ENCODE measurements around the gene AREL1.

DNA sequence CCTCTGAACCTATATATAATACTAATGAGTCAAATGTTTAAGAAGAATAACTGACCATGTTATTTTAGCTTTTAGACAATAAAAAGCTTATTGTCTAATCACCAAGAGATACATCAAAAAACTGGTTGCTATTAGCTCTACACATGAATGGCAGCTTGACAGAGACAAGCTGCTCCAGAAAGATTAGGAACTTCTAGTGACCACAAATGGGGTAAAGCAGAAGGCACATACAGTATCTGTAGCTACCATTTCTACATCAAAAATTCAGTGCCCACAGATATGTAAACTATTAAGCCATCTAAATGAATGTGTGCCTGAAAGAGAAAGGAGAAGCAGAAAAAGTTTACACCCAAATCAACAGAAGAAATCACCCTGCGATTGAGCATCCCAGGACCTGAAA, 2.4 kb downstream of the AREL1 start:
- TF ChIP-seq, protein P1, sequence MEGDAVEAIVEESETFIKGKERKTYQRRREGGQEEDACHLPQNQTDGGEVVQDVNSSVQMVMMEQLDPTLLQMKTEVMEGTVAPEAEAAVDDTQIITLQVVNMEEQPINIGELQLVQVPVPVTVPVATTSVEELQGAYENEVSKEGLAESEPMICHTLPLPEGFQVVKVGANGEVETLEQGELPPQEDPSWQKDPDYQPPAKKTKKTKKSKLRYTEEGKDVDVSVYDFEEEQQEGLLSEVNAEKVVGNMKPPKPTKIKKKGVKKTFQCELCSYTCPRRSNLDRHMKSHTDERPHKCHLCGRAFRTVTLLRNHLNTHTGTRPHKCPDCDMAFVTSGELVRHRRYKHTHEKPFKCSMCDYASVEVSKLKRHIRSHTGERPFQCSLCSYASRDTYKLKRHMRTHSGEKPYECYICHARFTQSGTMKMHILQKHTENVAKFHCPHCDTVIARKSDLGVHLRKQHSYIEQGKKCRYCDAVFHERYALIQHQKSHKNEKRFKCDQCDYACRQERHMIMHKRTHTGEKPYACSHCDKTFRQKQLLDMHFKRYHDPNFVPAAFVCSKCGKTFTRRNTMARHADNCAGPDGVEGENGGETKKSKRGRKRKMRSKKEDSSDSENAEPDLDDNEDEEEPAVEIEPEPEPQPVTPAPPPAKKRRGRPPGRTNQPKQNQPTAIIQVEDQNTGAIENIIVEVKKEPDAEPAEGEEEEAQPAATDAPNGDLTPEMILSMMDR (conservative IDR thresholded peaks at IDR 0.05; ENCODE audit: low read length), result no peak
- no peak for TF ChIP-seq EZH2phosphoT487 (IDR thresholded peaks at IDR 0.05; ENCODE audit: borderline replicate concordance)
